IMR-90 (cell line): ENCODE data around the gene ANO10. TPM values are rescaled to one million over a fixed set of nuclear protein-coding genes. Genes with fewer than 3 reads are reported as not detected.

Source experiments
- ATAC-seq: fragments of 200-7000 bp; cut with Tn5 transposase; 2 replicates; pipeline ENCODE4 v1.9.1; 2020; ENCODE audit warnings: low read depth, mild to moderate bottlenecking, moderate library complexity
- BruUV-seq: library from RNA; stranded (reverse); fragments of 400-500 nt; replicated peaks from 2 replicates; lab custom pipeline; 2021; lab: Mats Ljungman, UMichigan
- CTCF ChIA-PET: fragments of 300-600 bp; formaldehyde crosslinking; extraction: SDS; loops from one replicate; lab custom pipeline; 2021; ENCODE audit warnings: antibody characterized with exemption; lab: Yijun Ruan, JAX
- POLR2A ChIA-PET: fragments of 300-600 bp; sonication (Branson Sonifier 250); formaldehyde crosslinking; loops from one replicate; lab custom pipeline; 2022; ENCODE audit warnings: antibody characterized with exemption; ENCODE audit not compliant: unreplicated experiment; lab: Charles Lee
- DNase-seq: peaks from one replicate; pipeline ENCODE4 v3.0.0; 2013
- H2AFZ ChIP-seq: replicated peaks from 2 replicates; pipeline ENCODE3; 2013; ENCODE audit warnings: low read length, mild to moderate bottlenecking; ENCODE audit not compliant: poor library complexity
- H2AK5ac ChIP-seq: 2 replicates; pipeline ENCODE4 v1.6.1; 2013; ENCODE audit warnings: low read depth, low read length, inconsistent platforms
- H2AK9ac ChIP-seq: replicated peaks from 2 replicates; pipeline ENCODE3; 2013; ENCODE audit warnings: mild to moderate bottlenecking, low read depth, low read length, moderate library complexity; ENCODE audit not compliant: poor library complexity
- H2BK120ac ChIP-seq: 2 replicates; pipeline ENCODE4 v1.6.1; 2013; ENCODE audit warnings: low read depth, low read length, inconsistent platforms
- H2BK15ac ChIP-seq: 3 replicates; pipeline ENCODE4 v1.6.1; 2013; ENCODE audit warnings: low read depth, low read length, inconsistent platforms
- H2BK20ac ChIP-seq: 2 replicates; pipeline ENCODE4 v1.6.1; 2013; ENCODE audit warnings: low read depth, mild to moderate bottlenecking, inconsistent platforms, low read length, moderate library complexity
- H2BK5ac ChIP-seq: 2 replicates; pipeline ENCODE4 v1.6.1; 2013; ENCODE audit warnings: mild to moderate bottlenecking, low read depth, low read length, inconsistent platforms; ENCODE audit not compliant: poor library complexity, severe bottlenecking
- H3K14ac ChIP-seq: replicated peaks from 2 replicates; pipeline ENCODE4 v1.6.1; 2013; ENCODE audit warnings: low read depth, low read length, inconsistent platforms
- H3K18ac ChIP-seq: 2 replicates; pipeline ENCODE4 v1.6.1; 2013; ENCODE audit warnings: low read depth, low read length, control low read depth
- H3K23ac ChIP-seq: 2 replicates; pipeline ENCODE4 v1.6.1; 2013; ENCODE audit warnings: low read depth, low read length, inconsistent platforms
- H3K27ac ChIP-seq: 2 replicates; pipeline ENCODE4 v1.5.1; 2013; ENCODE audit warnings: mild to moderate bottlenecking, control low read depth, low read length; ENCODE audit not compliant: insufficient read depth
- H3K27me3 ChIP-seq: 2 replicates; pipeline ENCODE4 v1.6.1; 2013; ENCODE audit warnings: low read length; ENCODE audit not compliant: control insufficient read depth, insufficient read depth
- H3K36me3 ChIP-seq: 2 replicates; pipeline ENCODE4 v1.6.1; 2013; ENCODE audit warnings: low read length, mixed read lengths; ENCODE audit not compliant: control insufficient read depth, insufficient read depth
- H3K4ac ChIP-seq: 2 replicates; pipeline ENCODE4 v1.6.1; 2013; ENCODE audit warnings: low read depth, low read length, inconsistent platforms
- H3K4me1 ChIP-seq: 2 replicates; pipeline ENCODE4 v1.6.1; 2013; ENCODE audit warnings: low read length, mixed read lengths; ENCODE audit not compliant: control insufficient read depth, insufficient read depth
- H3K4me2 ChIP-seq: 2 replicates; pipeline ENCODE4 v1.6.1; 2013; ENCODE audit warnings: low read depth, mild to moderate bottlenecking, control low read depth, low read length, moderate library complexity
- H3K4me3 ChIP-seq: 2 replicates; pipeline ENCODE4 v1.5.1; 2013; ENCODE audit warnings: low read depth, mild to moderate bottlenecking, control low read depth, low read length, moderate library complexity; ENCODE audit not compliant: insufficient read depth
- H3K56ac ChIP-seq: 2 replicates; pipeline ENCODE4 v1.6.1; 2013; ENCODE audit warnings: low read length, inconsistent platforms; ENCODE audit not compliant: insufficient read depth; ENCODE audit errors: extremely low read depth
- H3K79me1 ChIP-seq, 2 experiments: 2 replicates each; pipeline ENCODE4 v1.6.1; 2013; ENCODE audit warnings: low read length in 2 of 2, inconsistent platforms in 1 of 2, low read depth in 1 of 2
- H3K9ac ChIP-seq: 2 replicates; pipeline ENCODE4 v1.6.1; 2013; ENCODE audit warnings: low read depth, low read length, control low read depth
- H3K9me1 ChIP-seq: 2 replicates; pipeline ENCODE4 v1.6.1; 2013; ENCODE audit warnings: low read length, inconsistent platforms; ENCODE audit not compliant: insufficient read depth
- H3K9me3 ChIP-seq: 2 replicates; pipeline ENCODE4 v1.6.1; 2013; ENCODE audit warnings: low read length; ENCODE audit not compliant: control insufficient read depth, insufficient read depth
- H4K20me1 ChIP-seq: 2 replicates; pipeline ENCODE4 v1.6.1; 2013; ENCODE audit warnings: low read length, inconsistent platforms; ENCODE audit not compliant: insufficient read depth
- H4K5ac ChIP-seq: 2 replicates; pipeline ENCODE4 v1.6.1; 2013; ENCODE audit warnings: mild to moderate bottlenecking, low read depth, low read length, control low read depth
- H4K8ac ChIP-seq, 2 experiments: 2 replicates each; pipeline ENCODE4 v1.6.1; 2013; ENCODE audit warnings: low read depth in 2 of 2, low read length in 2 of 2, control low read depth in 1 of 2, inconsistent platforms in 1 of 2
- H4K91ac ChIP-seq: 2 replicates; pipeline ENCODE4 v1.6.1; 2013; ENCODE audit warnings: low read depth, low read length, inconsistent platforms; ENCODE audit not compliant: insufficient read depth
- BHLHE40 ChIP-seq: fragments of 150-350 bp; IDR thresholded peaks from 2 replicates; pipeline ENCODE4 v1.6.1; 2016; ENCODE audit warnings: mild to moderate bottlenecking, low read depth, low read length
- CEBPB ChIP-seq: IDR thresholded peaks from 2 replicates; pipeline ENCODE4 v1.6.1; 2012; ENCODE audit warnings: low read depth, low read length, improper control_type of control experiment
- CHD1 ChIP-seq: IDR thresholded peaks from 2 replicates; pipeline ENCODE4 v1.6.1; 2012; ENCODE audit warnings: low read depth, low read length, improper control_type of control experiment
- FOS ChIP-seq: fragments of 150-350 bp; IDR thresholded peaks from 2 replicates; pipeline ENCODE4 v1.6.1; 2016; ENCODE audit warnings: low read depth, low read length
- MAFK ChIP-seq: IDR thresholded peaks from 2 replicates; pipeline ENCODE4 v1.6.1; 2012; ENCODE audit warnings: low read depth, low read length, improper control_type of control experiment
- MAZ ChIP-seq: IDR thresholded peaks from 2 replicates; pipeline ENCODE4 v1.6.1; 2012; ENCODE audit warnings: low read depth, mild to moderate bottlenecking, low read length, improper control_type of control experiment, moderate library complexity, borderline replicate concordance
- MXI1 ChIP-seq: IDR thresholded peaks from 2 replicates; pipeline ENCODE4 v1.6.1; 2012; ENCODE audit warnings: low read depth, mild to moderate bottlenecking, low read length, moderate library complexity, borderline replicate concordance
- NFE2L2 ChIP-seq: fragments of 150-350 bp; IDR thresholded peaks from 2 replicates; pipeline ENCODE4 v1.6.1; 2016; ENCODE audit warnings: low read depth, mild to moderate bottlenecking, low read length
- POLR2A ChIP-seq: IDR thresholded peaks from 2 replicates; pipeline ENCODE4 v1.6.1; 2012; ENCODE audit warnings: mild to moderate bottlenecking, low read depth, low read length
- RAD21 ChIP-seq: IDR thresholded peaks from 2 replicates; pipeline ENCODE4 v1.6.1; 2012; ENCODE audit warnings: low read length, improper control_type of control experiment
- RCOR1 ChIP-seq: IDR thresholded peaks from 2 replicates; pipeline ENCODE4 v1.6.1; 2012; ENCODE audit warnings: mild to moderate bottlenecking, low read length, improper control_type of control experiment; ENCODE audit not compliant: insufficient replicate concordance
- RFX5 ChIP-seq: IDR thresholded peaks from 2 replicates; pipeline ENCODE4 v1.8.0; 2012; ENCODE audit warnings: low read depth, mild to moderate bottlenecking, low read length, moderate library complexity
- SMC3 ChIP-seq: fragments of 150-350 bp; IDR thresholded peaks from 2 replicates; pipeline ENCODE4 v1.6.1; 2016; ENCODE audit warnings: low read depth, mild to moderate bottlenecking, antibody characterized with exemption, low read length, moderate library complexity
- USF2 ChIP-seq: fragments of 150-350 bp; IDR thresholded peaks from 2 replicates; pipeline ENCODE4 v1.6.1; 2017; ENCODE audit warnings: mild to moderate bottlenecking, antibody characterized with exemption, low read length, low read depth
- WGBS, 2 experiments: methylation state at CpG; one replicate each; pipeline versions ENCODE4 v1.1.5 to v1.1.7; 2013; ENCODE audit warnings: missing lambda C conversion rate in 2 of 2; ENCODE audit not compliant: insufficient read length in 1 of 2; ENCODE audit errors: extremely low coverage in 2 of 2; 5-methylcytosine and 5-hydroxymethylcytosine counted together
- dilution Hi-C: fragments of 300-500 bp; cut with HindIII; formaldehyde crosslinking; loops from one replicate; pipeline ENCODE4 v1.14.3; 2018; ENCODE audit warnings: low sequenced_read_pairs; ENCODE audit not compliant: unreplicated experiment
- in situ Hi-C: fragments of 300-500 bp; cut with MboI; formaldehyde crosslinking; loops from 3 replicates; pipeline ENCODE4 v1.14.3; 2019; ENCODE audit warnings: low sequenced_read_pairs, inconsistent platforms, mixed read lengths
- intact Hi-C: fragments of 100-400 bp; cut with micrococcal nuclease; formaldehyde crosslinking; loops from 2 replicates; pipeline ENCODE4 v1.10.0; 2022
- polyA plus RNA-seq, 3 experiments: library from polyadenylated mRNA; depleted of rRNA; stranded (reverse); fragments of >200 nt; gene quantifications; 2 replicates each; pipeline ENCODE4 v1.2.3, GENCODE V29; 2012; ENCODE audit warnings: low replicate concordance in 1 of 3
- total RNA-seq: library from RNA; depleted of rRNA; stranded (reverse); fragments of >200 nt; gene quantifications from 2 replicates; pipeline ENCODE4 v1.2.3, GENCODE V29; 2012
- TF ChIP-seq, protein P1 (sequence below): conservative IDR thresholded peaks from 2 replicates; pipeline ENCODE4 v1.5.1; 2012; ENCODE audit warnings: mild to moderate bottlenecking, low read depth, low read length, improper control_type of control experiment
- TF ChIP-seq, protein P2 (sequence below): fragments of 150-350 bp; IDR thresholded peaks from 2 replicates; pipeline ENCODE4 v1.6.1; 2016; ENCODE audit warnings: low read depth, mild to moderate bottlenecking, low read length, moderate library complexity, borderline replicate concordance

ANO10 gene
- total and polyA plus RNA-seq, 2 of the 4 experiments (the other 2 are of a cell fraction) = 28.5 to 41.6 TPM

GRCh38 chr3:43371494-43371893 lies 250.3 kb downstream of the ANO10 start:
- no TSS peak for BruUV-seq

More at GRCh38 chr3:43371494-43371893, 250.3 kb downstream of the ANO10 start:
- H3K4me3 ChIP-seq = no peak overlapping the region
- H2AFZ ChIP-seq = no peak overlapping the region
- no peak overlapping the region for H4K91ac ChIP-seq
- no peaks in the 10 kb centered on the region for H3K27me3 ChIP-seq
- H2BK5ac ChIP-seq = no peak overlapping the region
- in situ Hi-C loops (no loop called here), intact Hi-C loops (no loop called here), dilution Hi-C loops (no loop called here)
- H3K18ac ChIP-seq = no peak overlapping the region
- DNase-seq = no peak
- H3K14ac ChIP-seq = no peak overlapping the region
- no peak overlapping the region for H3K56ac ChIP-seq
- no peaks in the 10 kb centered on the region for H3K9me3 ChIP-seq
- H2AK9ac ChIP-seq = no peak overlapping the region
- no peak overlapping the region for H2AK5ac ChIP-seq
- H3K79me1 ChIP-seq = peaks cover 0 to 5% of the 10 kb centered on the region in 2 experiments; a peak in 1 of 4 replicates
- H2BK20ac ChIP-seq = no peak overlapping the region
- TF ChIP-seq RAD21 (no peak), NFE2L2 (no peak), MXI1 (no peak), RFX5 (no peak), POLR2A (no peak), CHD1 (no peak), USF2 (no peak), CEBPB (no peak), SMC3 (no peak), MAFK (no peak), MAZ (no peak), FOS (no peak), BHLHE40 (no peak), RCOR1 (no peak)
- TF ChIP-seq, protein P1, sequence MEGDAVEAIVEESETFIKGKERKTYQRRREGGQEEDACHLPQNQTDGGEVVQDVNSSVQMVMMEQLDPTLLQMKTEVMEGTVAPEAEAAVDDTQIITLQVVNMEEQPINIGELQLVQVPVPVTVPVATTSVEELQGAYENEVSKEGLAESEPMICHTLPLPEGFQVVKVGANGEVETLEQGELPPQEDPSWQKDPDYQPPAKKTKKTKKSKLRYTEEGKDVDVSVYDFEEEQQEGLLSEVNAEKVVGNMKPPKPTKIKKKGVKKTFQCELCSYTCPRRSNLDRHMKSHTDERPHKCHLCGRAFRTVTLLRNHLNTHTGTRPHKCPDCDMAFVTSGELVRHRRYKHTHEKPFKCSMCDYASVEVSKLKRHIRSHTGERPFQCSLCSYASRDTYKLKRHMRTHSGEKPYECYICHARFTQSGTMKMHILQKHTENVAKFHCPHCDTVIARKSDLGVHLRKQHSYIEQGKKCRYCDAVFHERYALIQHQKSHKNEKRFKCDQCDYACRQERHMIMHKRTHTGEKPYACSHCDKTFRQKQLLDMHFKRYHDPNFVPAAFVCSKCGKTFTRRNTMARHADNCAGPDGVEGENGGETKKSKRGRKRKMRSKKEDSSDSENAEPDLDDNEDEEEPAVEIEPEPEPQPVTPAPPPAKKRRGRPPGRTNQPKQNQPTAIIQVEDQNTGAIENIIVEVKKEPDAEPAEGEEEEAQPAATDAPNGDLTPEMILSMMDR = no peak
- TF ChIP-seq, protein P2, sequence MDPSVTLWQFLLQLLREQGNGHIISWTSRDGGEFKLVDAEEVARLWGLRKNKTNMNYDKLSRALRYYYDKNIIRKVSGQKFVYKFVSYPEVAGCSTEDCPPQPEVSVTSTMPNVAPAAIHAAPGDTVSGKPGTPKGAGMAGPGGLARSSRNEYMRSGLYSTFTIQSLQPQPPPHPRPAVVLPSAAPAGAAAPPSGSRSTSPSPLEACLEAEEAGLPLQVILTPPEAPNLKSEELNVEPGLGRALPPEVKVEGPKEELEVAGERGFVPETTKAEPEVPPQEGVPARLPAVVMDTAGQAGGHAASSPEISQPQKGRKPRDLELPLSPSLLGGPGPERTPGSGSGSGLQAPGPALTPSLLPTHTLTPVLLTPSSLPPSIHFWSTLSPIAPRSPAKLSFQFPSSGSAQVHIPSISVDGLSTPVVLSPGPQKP = no peak
- no peak overlapping the region for H3K4ac ChIP-seq
- no peak for ATAC-seq
- H2BK120ac ChIP-seq = no peak overlapping the region
- no peak overlapping the region for H3K9ac ChIP-seq
- peaks cover under 1% of the 10 kb centered on the region; the same call in 1 of the 2 replicates for H3K4me1 ChIP-seq
- H4K8ac ChIP-seq = no peak overlapping the region
- H3K36me3 ChIP-seq = no peaks in the 10 kb centered on the region; the same call in 1 of the 2 replicates
- ChIA-PET CTCF (no interaction called here), POLR2A (no interaction called here)
- no peak overlapping the region for H2BK15ac ChIP-seq
- H3K9me1 ChIP-seq = peaks cover 13% of the 10 kb centered on the region
- no peak overlapping the region for H3K4me2 ChIP-seq
- no peak overlapping the region for H3K27ac ChIP-seq
- H4K5ac ChIP-seq = no peak overlapping the region
- no CpG with 5 or more reads among the region's 3 CpGs for WGBS, 2 experiments
- no peaks in the 10 kb centered on the region for H4K20me1 ChIP-seq
- no peak overlapping the region for H3K23ac ChIP-seq
